Measurements from ENCODE around the gene ZDHHC9. TPM values are rescaled to one million over a fixed set of nuclear protein-coding genes. Genes with fewer than 3 reads are reported as not detected.

The ZDHHC9 gene
- total and polyA plus RNA-seq, 4 donors, result 17.4 to 74.6 (median 40.6) TPM

DNA sequence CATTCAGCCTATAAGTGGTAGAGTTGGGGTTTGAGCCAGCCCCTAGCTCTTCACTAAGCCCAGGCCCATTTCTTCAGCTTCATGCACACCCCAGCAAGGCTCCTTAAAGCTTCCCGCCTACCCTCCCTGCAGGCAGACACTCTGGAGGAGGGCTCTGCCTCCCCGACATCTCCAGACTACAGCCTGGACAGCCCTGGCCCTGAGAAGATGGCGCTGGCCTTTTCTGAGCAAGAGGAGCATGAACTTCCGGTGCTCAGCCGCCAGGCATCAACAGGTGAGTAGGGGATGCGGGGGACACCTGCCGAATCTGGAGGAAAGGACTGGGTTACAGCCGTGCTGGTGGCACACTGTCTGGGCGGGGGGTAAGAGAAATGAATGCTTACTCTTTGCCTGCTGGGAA, 52.9 kb downstream of the ZDHHC9 start:
- H3K27ac ChIP-seq (ENCODE audit: low read depth in 1 of 2, low read length in 1 of 2), result no peak overlapping the region
- H3K9me3 ChIP-seq (ENCODE audit: control insufficient read depth in 4 of 4, insufficient read depth in 3 of 4, low read length in 3 of 4), result peaks cover 0 to 2% (median 0%) of the 10 kb centered on the region in 4 donors
- 87 to 99% methylated on average over 9 of the region's 9 CpGs for WGBS, 2 donors
- H3K9ac ChIP-seq (ENCODE audit: insufficient read depth in 1 of 2, low read length in 2 of 2), result no peak overlapping the region
- no peak for ATAC-seq (ENCODE audit: insufficient read depth, low FRiP score)
- TF ChIP-seq, protein P1, sequence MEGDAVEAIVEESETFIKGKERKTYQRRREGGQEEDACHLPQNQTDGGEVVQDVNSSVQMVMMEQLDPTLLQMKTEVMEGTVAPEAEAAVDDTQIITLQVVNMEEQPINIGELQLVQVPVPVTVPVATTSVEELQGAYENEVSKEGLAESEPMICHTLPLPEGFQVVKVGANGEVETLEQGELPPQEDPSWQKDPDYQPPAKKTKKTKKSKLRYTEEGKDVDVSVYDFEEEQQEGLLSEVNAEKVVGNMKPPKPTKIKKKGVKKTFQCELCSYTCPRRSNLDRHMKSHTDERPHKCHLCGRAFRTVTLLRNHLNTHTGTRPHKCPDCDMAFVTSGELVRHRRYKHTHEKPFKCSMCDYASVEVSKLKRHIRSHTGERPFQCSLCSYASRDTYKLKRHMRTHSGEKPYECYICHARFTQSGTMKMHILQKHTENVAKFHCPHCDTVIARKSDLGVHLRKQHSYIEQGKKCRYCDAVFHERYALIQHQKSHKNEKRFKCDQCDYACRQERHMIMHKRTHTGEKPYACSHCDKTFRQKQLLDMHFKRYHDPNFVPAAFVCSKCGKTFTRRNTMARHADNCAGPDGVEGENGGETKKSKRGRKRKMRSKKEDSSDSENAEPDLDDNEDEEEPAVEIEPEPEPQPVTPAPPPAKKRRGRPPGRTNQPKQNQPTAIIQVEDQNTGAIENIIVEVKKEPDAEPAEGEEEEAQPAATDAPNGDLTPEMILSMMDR (IDR thresholded peaks at IDR 0.05; ENCODE audit: control extremely low read depth, extremely low read depth), result no peak
- DNase-seq, result no peak
- H3K4me3 ChIP-seq, result no peak overlapping the region
- H3K36me3 ChIP-seq (ENCODE audit: control insufficient read depth in 4 of 4, insufficient read depth in 4 of 4, low read length in 4 of 4), result no peaks in the 10 kb centered on the region
- H3K4me1 ChIP-seq (ENCODE audit: control insufficient read depth in 5 of 5, insufficient read depth in 5 of 5, low read length in 5 of 5), result no peaks in the 10 kb centered on the region
- H3K27me3 ChIP-seq (ENCODE audit: control insufficient read depth in 3 of 3, insufficient read depth in 3 of 3, low read length in 2 of 3), result no peaks in the 10 kb centered on the region

DNA sequence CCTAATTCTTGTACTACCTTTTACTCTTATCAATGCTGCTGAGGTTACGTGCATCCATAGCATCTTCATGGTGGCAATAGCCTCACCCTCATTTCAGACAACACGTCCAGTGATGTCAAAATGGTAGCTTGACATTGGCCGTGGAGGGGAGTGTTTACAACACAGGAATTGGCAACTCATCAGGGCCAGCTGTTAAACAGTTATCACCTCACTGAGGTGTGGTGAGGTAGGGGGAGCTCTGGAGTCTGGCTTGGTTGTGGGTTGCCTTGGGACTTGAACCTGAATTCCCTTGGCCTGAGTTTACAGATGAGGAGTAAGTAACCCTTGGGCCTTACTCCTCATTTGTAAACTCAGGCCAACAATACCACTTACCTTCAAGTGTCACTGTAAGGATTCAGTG, 53.5 kb downstream of the ZDHHC9 start:
- Histone ChIP-seq H3K4me1 (ENCODE audit: control insufficient read depth in 5 of 5, insufficient read depth in 5 of 5, low read length in 5 of 5) (no peaks in the 10 kb centered on the region), H3K9me3 (ENCODE audit: control insufficient read depth in 4 of 4, insufficient read depth in 3 of 4, low read length in 3 of 4) (peaks cover 0 to 4% (median 0%) of the 10 kb centered on the region in 4 donors), H3K27ac (ENCODE audit: low read depth in 1 of 2, low read length in 1 of 2) (no peak overlapping the region), H3K4me3 (no peak overlapping the region), H3K27me3 (ENCODE audit: control insufficient read depth in 3 of 3, insufficient read depth in 3 of 3, low read length in 2 of 3) (no peaks in the 10 kb centered on the region), H3K36me3 (ENCODE audit: control insufficient read depth in 4 of 4, insufficient read depth in 4 of 4, low read length in 4 of 4) (no peaks in the 10 kb centered on the region), H3K9ac (ENCODE audit: insufficient read depth in 1 of 2, low read length in 2 of 2) (no peak overlapping the region)
- 81 to 84% methylated on average over 3 of the region's 3 CpGs for WGBS, 2 donors
- TF ChIP-seq, protein P1 (IDR thresholded peaks at IDR 0.05; ENCODE audit: control extremely low read depth, extremely low read depth), result no peak
- ATAC-seq (ENCODE audit: insufficient read depth, low FRiP score) (no peak), DNase-seq (no peak)

DNA sequence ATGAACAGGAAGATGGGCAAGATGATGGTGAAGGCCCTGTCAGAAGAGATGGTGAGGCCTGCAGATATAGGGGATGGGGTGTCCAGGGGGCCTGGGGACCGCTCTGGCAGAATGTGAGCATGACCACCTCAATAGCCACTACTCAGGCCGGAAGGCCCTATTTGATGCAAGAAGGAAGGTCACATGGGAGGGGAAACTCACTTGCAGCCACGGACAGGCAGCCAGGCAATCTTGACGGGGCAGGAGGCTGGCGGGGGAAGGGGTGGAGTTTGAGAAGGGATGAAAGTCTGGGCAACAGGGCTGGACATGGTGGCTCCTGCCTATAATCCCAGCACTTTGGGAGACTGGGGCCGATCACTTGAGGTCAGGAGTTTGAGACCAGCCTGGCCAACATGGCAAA, 55.2 kb downstream of the ZDHHC9 start:
- TF ChIP-seq, protein P1 (IDR thresholded peaks at IDR 0.05; ENCODE audit: control extremely low read depth, extremely low read depth), result no peak
- Histone ChIP-seq H3K4me1 (ENCODE audit: control insufficient read depth in 5 of 5, insufficient read depth in 5 of 5, low read length in 5 of 5) (no peaks in the 10 kb centered on the region), H3K27ac (ENCODE audit: low read depth in 1 of 2, low read length in 1 of 2) (no peak overlapping the region), H3K9me3 (ENCODE audit: control insufficient read depth in 4 of 4, insufficient read depth in 3 of 4, low read length in 3 of 4) (peaks cover 0 to 4% (median 0%) of the 10 kb centered on the region in 4 donors), H3K36me3 (ENCODE audit: control insufficient read depth in 4 of 4, insufficient read depth in 4 of 4, low read length in 4 of 4) (no peaks in the 10 kb centered on the region), H3K9ac (ENCODE audit: insufficient read depth in 1 of 2, low read length in 2 of 2) (no peak overlapping the region), H3K27me3 (ENCODE audit: control insufficient read depth in 3 of 3, insufficient read depth in 3 of 3, low read length in 2 of 3) (no peaks in the 10 kb centered on the region), H3K4me3 (no peak overlapping the region)
- 64 to 71% methylated on average over 6 of the region's 6 CpGs for WGBS, 2 donors
- ATAC-seq (ENCODE audit: insufficient read depth, low FRiP score), result no peak
- DNase-seq, result no peak
